HL-60 (cell line): ENCODE results near the gene AMOT.

ENCODE experiments used
- DNase-seq, 2 experiments: peaks; one replicate each; pipeline ENCODE4 v3.0.0-alpha.2; 2010 to 2020; ENCODE audit warnings: low read depth in 1 of 2, low spot score in 1 of 2
- H3K27ac ChIP-seq: fragments of 250-450 bp; sonication (Bioruptor Pico); replicated peaks from 2 replicates; pipeline ENCODE4 v1.5.1; 2020; ENCODE audit warnings: mild to moderate bottlenecking, moderate library complexity
- H3K27me3 ChIP-seq: fragments of 250-450 bp; sonication (Bioruptor Pico); 2 replicates; pipeline ENCODE4 v1.5.1; 2021; ENCODE audit warnings: mild to moderate bottlenecking, moderate library complexity; ENCODE audit not compliant: insufficient read depth, poor library complexity, severe bottlenecking
- H3K4me3 ChIP-seq: replicated peaks from 2 replicates; pipeline ENCODE4 v1.5.1; 2011; ENCODE audit warnings: mild to moderate bottlenecking, control low read depth, low read length; ENCODE audit not compliant: insufficient read depth
- GABPA ChIP-seq: IDR thresholded peaks from 2 replicates; pipeline ENCODE4 v1.6.1; 2012; ENCODE audit warnings: low read depth
- POLR2AphosphoS5 ChIP-seq: IDR thresholded peaks from 2 replicates; pipeline ENCODE4 v1.6.1; 2012; ENCODE audit warnings: low read depth
- REST ChIP-seq: IDR thresholded peaks from 2 replicates; pipeline ENCODE4 v1.6.1; 2012; ENCODE audit warnings: low read depth; ENCODE audit not compliant: insufficient replicate concordance
- SPI1 ChIP-seq: IDR thresholded peaks from 2 replicates; pipeline ENCODE4 v1.6.1; 2012; ENCODE audit warnings: low read depth, mild to moderate bottlenecking, borderline replicate concordance
- TF ChIP-seq, protein P1 (sequence below): IDR thresholded peaks from one replicate; pipeline ENCODE4 v1.5.1; 2011; ENCODE audit warnings: low read length, control low read depth, inconsistent platforms; ENCODE audit not compliant: insufficient read depth

Gene AMOT

DNA sequence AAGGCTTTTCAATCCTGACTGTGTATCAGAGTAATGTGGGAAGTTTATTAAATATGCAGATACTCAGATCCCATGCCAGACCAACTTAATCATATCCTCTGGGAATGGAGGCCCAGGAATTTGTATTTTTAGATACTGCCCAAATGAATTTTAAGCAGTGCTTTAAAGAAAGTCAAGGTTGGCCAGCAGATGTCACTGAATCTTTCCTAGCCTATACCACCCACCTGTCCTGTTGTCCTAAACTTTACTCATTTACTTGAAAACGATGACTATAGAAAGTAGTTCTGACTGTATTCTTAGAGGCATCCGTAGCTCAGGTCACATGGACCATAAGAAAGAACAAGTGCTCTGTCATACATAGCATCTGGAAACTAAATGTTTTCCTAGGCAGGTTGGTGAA, 79.9 kb downstream of the AMOT start:
- no peak overlapping the region for H3K4me3 ChIP-seq
- DNase-seq: no peak

GRCh38 chrX:112759966-112760365, 80.7 kb downstream of the AMOT start:
- TF ChIP-seq GABPA: no peak
- TF ChIP-seq REST: no peak
- no peak for TF ChIP-seq SPI1
- TF ChIP-seq, protein P1, sequence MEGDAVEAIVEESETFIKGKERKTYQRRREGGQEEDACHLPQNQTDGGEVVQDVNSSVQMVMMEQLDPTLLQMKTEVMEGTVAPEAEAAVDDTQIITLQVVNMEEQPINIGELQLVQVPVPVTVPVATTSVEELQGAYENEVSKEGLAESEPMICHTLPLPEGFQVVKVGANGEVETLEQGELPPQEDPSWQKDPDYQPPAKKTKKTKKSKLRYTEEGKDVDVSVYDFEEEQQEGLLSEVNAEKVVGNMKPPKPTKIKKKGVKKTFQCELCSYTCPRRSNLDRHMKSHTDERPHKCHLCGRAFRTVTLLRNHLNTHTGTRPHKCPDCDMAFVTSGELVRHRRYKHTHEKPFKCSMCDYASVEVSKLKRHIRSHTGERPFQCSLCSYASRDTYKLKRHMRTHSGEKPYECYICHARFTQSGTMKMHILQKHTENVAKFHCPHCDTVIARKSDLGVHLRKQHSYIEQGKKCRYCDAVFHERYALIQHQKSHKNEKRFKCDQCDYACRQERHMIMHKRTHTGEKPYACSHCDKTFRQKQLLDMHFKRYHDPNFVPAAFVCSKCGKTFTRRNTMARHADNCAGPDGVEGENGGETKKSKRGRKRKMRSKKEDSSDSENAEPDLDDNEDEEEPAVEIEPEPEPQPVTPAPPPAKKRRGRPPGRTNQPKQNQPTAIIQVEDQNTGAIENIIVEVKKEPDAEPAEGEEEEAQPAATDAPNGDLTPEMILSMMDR: no peak
- no peak for TF ChIP-seq POLR2AphosphoS5
- Histone ChIP-seq H3K27me3 (no peaks in the 10 kb centered on the region), H3K27ac (no peak overlapping the region), H3K4me3 (no peak overlapping the region)
- no peak for DNase-seq

More for the DNA sequence above, 79.9 kb downstream of the AMOT start:
- H3K27ac ChIP-seq: no peak overlapping the region
- TF ChIP-seq POLR2AphosphoS5 (no peak), SPI1 (no peak), GABPA (no peak), REST (no peak)
- TF ChIP-seq, protein P1: no peak
- H3K27me3 ChIP-seq: no peaks in the 10 kb centered on the region

- no peak for DNase-seq
- Histone ChIP-seq H3K27ac (no peak overlapping the region), H3K27me3 (no peaks in the 10 kb centered on the region), H3K4me3 (no peak overlapping the region)
- TF ChIP-seq POLR2AphosphoS5: no peak
These were observed 81.1 kb downstream of the AMOT start for GRCh38 chrX:112759512-112759911.

- no peak for TF ChIP-seq SPI1
- TF ChIP-seq POLR2AphosphoS5: no peak
- TF ChIP-seq GABPA: no peak
- TF ChIP-seq, protein P1: no peak
- TF ChIP-seq REST: no peak
- Histone ChIP-seq H3K27ac (no peak overlapping the region), H3K27me3 (no peaks in the 10 kb centered on the region), H3K4me3 (no peak overlapping the region)
- DNase-seq: no peak
These were observed 82.7 kb downstream of the AMOT start for GRCh38 chrX:112757946-112758345.
